GM12874 (cell line): ENCODE data around the gene PPP1R16B.

Source experiments
- TF ChIP-seq, protein P1 (sequence below): IDR thresholded peaks from 2 replicates; pipeline ENCODE4 v1.5.1; 2011; ENCODE audit warnings: low read depth, mild to moderate bottlenecking, control low read depth, low read length, moderate library complexity; ENCODE audit not compliant: insufficient read depth

Gene PPP1R16B

DNA sequence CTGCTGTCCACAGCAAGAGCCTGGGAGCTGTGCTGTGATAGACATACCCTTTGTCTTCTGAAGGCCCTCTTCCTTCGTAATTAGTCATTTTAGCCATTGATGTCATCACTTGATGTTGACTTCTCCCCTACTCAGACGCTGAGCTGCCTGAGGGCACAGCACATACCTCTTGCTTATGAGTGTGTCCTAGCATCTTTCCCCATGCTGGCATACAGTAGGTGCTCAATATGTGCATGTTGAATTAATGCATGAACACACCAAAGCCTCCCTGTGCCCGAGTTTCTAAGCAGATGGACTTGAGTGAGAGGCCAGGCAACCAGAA lies 85.0 kb downstream of the PPP1R16B start:
- TF ChIP-seq, protein P1, sequence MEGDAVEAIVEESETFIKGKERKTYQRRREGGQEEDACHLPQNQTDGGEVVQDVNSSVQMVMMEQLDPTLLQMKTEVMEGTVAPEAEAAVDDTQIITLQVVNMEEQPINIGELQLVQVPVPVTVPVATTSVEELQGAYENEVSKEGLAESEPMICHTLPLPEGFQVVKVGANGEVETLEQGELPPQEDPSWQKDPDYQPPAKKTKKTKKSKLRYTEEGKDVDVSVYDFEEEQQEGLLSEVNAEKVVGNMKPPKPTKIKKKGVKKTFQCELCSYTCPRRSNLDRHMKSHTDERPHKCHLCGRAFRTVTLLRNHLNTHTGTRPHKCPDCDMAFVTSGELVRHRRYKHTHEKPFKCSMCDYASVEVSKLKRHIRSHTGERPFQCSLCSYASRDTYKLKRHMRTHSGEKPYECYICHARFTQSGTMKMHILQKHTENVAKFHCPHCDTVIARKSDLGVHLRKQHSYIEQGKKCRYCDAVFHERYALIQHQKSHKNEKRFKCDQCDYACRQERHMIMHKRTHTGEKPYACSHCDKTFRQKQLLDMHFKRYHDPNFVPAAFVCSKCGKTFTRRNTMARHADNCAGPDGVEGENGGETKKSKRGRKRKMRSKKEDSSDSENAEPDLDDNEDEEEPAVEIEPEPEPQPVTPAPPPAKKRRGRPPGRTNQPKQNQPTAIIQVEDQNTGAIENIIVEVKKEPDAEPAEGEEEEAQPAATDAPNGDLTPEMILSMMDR = no peak

DNA sequence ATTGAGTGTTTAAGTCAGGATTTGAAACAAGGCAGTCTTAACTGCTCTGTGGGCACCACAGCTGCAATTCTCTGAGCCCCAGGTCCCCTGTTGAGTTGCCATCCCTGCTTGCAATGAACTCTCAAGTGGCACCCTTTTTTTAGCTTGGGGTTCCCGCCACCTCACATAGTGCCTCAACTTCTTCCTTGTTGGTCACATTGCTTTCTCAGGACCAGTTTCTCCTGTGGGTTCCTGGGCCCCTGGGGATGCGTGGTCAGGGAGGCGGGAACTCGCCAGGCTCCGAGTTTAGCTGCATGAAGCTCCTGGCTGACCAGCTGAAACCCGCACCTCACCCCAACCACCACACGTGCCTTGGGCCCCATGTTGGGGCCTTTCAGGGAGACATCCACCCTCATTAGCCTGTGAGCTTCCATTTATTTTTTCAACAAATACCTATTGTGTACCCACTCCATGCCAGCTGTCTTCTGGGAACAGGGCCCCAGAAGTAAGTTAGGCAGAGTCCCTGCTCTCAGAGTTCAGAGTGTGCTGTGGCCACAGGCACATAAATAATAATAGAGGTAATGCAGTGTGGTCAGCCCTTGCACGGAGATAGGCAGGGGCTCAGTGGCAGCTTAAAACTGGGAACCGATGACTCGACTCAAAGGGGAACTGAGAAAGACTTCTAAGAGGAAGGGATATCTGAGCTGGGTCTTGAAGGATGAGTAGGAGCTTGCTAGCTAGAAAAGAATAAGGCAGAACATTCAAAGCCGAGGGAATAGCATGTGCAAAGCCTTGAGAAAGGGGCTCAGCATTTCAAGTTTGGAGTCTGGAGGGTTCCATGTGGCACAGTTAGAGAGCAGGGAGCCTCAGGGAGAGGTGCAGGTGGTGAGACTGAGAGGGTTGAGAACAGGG lies 86.8 kb downstream of the PPP1R16B start:
- TF ChIP-seq, protein P1 = no peak

DNA sequence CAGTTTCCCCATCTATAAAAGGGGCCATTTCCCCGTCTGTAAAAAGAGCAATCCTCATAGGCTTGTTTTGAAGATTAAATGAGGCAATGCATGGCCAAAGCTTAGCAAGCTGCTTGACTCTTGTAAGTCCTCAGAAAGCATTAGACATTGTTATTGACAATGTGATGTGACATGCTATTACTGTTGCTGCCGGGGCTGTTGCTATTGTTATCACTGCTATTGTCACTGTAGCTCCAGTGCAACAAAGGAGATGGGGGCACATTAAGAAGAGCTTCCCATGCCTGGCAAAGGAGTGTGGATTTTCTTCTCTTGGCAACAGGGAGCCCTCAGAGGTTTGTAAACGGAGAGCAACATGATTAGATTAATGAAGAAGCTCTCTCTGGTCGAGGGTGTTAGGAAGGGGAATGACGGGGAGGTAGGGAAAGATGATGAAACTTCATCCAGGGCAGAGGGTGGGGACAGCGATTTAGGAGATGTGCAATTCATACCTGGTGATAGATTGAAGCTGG lies 87.6 kb downstream of the PPP1R16B start:
- TF ChIP-seq, protein P1 = no peak

DNA sequence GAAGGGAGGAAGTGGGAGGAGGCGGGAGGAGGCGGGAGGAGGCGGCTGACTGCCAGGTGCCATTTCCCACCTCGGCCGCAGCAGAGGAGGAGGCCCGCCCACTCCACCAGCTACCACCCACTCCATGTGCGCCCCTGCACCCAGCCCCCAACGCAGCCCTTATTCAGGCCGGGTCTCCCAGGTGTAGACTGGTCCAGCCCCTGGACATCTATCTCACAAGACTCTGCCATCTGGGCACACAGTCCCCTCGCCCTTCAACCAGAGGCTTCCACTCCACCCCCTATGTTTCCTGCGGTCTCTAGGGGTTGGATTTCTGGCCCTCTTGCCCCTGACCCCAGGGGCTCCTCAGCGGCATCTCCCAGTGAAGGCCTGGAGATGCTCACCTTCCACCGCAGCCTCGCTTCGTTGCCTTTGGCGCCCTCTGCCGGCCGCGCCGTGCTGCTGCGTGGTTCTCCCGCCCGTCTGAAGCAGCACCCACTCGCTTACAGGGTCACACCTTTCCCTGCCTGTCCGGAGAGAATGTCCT lies 88.1 kb downstream of the PPP1R16B start:
- TF ChIP-seq, protein P1 = peak; percentile 96

DNA sequence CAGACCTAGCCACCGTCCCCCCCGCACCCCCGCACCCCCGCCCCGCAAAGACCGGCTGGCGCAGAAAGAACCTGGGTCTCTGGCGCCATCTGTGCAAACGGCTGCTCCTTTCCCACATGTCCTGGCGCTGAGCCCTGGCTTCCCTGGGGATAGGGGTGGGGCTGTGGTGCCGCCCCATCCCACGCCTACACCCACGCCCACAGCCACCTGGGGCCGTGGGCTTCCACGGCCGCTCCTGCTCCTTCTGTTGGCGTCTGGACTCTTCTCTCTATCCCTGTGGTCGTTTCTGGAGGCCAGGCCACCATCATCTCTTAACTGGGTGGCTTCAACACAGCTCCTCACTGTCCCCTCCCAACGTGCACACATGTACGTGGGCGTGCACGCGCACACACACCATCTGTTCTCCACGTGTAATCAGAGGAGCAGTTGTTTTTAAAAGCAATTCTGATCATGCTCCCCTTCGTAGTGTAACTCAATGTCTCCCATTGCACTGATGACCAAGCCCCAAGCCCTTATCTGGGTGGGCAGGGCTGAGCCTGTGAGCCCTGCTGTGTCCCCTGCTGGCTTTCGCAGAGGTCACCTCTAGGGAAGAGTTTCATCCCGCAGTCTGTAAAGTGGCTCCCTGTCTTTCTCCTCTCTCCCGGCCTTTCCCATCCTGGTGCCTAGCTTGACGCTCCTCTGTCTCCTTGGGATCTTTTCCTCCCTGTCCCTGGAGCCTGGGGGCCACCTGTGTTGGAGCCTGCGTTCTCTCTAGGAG lies 88.8 kb downstream of the PPP1R16B start:
- TF ChIP-seq, protein P1 = no peak

DNA sequence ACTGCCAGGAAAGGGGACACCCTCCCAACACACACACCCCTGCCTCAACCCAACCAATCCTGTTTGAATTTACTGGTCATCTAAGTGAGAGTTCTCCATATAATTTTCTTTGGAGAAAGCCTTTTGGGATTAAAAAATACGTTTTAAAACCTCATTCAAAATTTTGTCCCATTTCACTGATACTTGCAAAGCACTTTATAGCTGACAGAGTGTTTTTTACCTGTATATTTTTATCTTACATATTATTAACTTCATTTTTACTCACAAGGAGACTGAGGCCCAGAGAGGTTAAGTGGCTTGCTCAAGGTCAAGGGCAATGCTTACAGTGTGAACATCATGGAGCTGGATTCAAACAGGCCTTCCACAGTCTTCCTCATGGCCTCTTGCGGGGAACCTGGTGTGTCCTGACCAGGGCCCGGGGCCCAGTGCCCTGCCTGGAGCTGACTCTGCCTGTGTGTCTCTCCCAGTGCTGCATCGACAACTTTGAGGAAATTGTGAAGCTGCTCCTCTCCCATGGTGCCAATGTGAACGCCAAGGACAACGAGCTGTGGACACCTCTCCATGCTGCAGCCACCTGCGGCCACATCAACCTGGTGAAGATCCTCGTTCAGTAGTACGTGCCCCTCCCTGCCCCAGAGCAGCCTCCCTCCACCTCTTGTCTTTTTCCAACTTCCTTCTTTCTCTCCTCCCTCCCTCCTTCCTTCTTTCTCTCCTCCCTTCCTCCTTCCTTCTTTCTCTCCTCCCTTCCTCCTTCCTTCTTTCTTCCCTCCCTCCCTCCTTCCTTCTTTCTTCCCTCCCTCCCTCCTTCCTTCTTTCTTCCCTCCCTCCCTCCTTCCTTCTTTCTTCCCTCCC lies 89.8 kb downstream of the PPP1R16B start:
- TF ChIP-seq, protein P1 = no peak
